Measurements from ENCODE around the gene PRSS12. TPM values are rescaled to one million over a fixed set of nuclear protein-coding genes. Genes with fewer than 3 reads are reported as not detected.

The PRSS12 gene
- total RNA-seq, 1 experiment from 2014 or later, result 5.4 TPM

GRCh38 chr4:118361192-118361591 is 8.4 kb upstream of the PRSS12 start:
- no peak overlapping the region for H3K23ac ChIP-seq (ENCODE audit: insufficient read length, low read depth, low read length)
- DNase-seq, result no peak
- Mint-ChIP-seq H3K27ac (peak overlapping the region in 1 of 3 experiments; percentile 82; a peak in 1 of 7 replicates), H3K4me3 (no peak overlapping the region), H3K36me3 (ENCODE audit: insufficient read depth in 1 of 3, low read depth in 3 of 3) (no peaks in the 10 kb centered on the region), H3K4me1 (peaks cover 13 to 14% of the 10 kb centered on the region in 2 experiments), H3K9me3 (no peaks in the 10 kb centered on the region), H3K27me3 (ENCODE audit: low read depth) (no peaks in the 10 kb centered on the region; the same call in 1 of the 2 replicates)
- H2BK12ac ChIP-seq (ENCODE audit: insufficient read length, low read depth, low read length), result no peak overlapping the region
- no peaks in the 10 kb centered on the region for H3K23me2 ChIP-seq (ENCODE audit: insufficient read length, low read depth, low read length, poor library complexity, severe bottlenecking)
- no peak for TF ChIP-seq CTCF (conservative IDR thresholded peaks at IDR 0.05)
- no peak overlapping the region for H2BK20ac ChIP-seq (ENCODE audit: low read depth, low read length, poor library complexity, severe bottlenecking)
- no peak overlapping the region for H3T11ph ChIP-seq (ENCODE audit: low read length)
- no peak overlapping the region for H2AK5ac ChIP-seq (ENCODE audit: insufficient read length, low read length)
- H4K8ac ChIP-seq (replicated peaks; ENCODE audit: insufficient read length, low read depth, low read length), result no peak overlapping the region
- no peak overlapping the region for H4K91ac ChIP-seq (ENCODE audit: insufficient read length, low read depth, low read length)
- no peak overlapping the region for H3K9ac ChIP-seq (ENCODE audit: extremely low read depth, insufficient read length, low read length)
- H3K27ac ChIP-seq (ENCODE audit: insufficient read length, low read depth, low read length), result no peak overlapping the region
- no peak overlapping the region for H4K5ac ChIP-seq (ENCODE audit: insufficient read length, low read depth, low read length)
- H3K4me2 ChIP-seq (ENCODE audit: insufficient read depth, insufficient read length, low read length), result no peak overlapping the region
- no peaks in the 10 kb centered on the region for H3K79me2 ChIP-seq (ENCODE audit: insufficient read depth, low read length)
- H3K27me3 ChIP-seq (ENCODE audit: insufficient read depth, low read length), result no peaks in the 10 kb centered on the region
- H2AFZ ChIP-seq (ENCODE audit: low read length), result no peak overlapping the region
- H2BK5ac ChIP-seq (ENCODE audit: insufficient read length, low read length), result no peak overlapping the region
- H2BK15ac ChIP-seq (ENCODE audit: low read depth, low read length), result no peak overlapping the region
- H3K14ac ChIP-seq (ENCODE audit: insufficient read depth, low read length), result no peak overlapping the region
- H4K20me1 ChIP-seq (ENCODE audit: control insufficient read depth, insufficient read depth, insufficient read length), result no peaks in the 10 kb centered on the region
- no peaks in the 10 kb centered on the region; the same call in 1 of the 2 replicates for H3K4me1 ChIP-seq (ENCODE audit: insufficient read depth, low read length)
- H2BK120ac ChIP-seq (ENCODE audit: low read depth, low read length, poor library complexity, severe bottlenecking), result no peak overlapping the region
- no peak overlapping the region for H3K18ac ChIP-seq (ENCODE audit: insufficient read length, low read depth, low read length)
- H3K79me1 ChIP-seq (ENCODE audit: insufficient read depth, low read depth, low read length, poor library complexity, severe bottlenecking), result no peaks in the 10 kb centered on the region
- H3K4ac ChIP-seq (ENCODE audit: low read depth, low read length), result no peak overlapping the region
- H3K9me3 ChIP-seq (ENCODE audit: control insufficient read depth, low read depth, low read length), result no peaks in the 10 kb centered on the region
- H3K56ac ChIP-seq (ENCODE audit: insufficient read length, low read depth, low read length), result no peak overlapping the region
